Muscle of leg (tissue), 11 donors: ENCODE data around the gene FCMR. TPM values are rescaled to one million over a fixed set of nuclear protein-coding genes. Genes with fewer than 3 reads are reported as not detected.

Experiments
- DNase-seq: peaks from one replicate; pipeline ENCODE4 v3.0.0; 2013
- H3K27ac ChIP-seq: one replicate; pipeline ENCODE4 v1.5.1; 2013; ENCODE audit warnings: mild to moderate bottlenecking, low read length, control low read depth
- H3K27me3 ChIP-seq: one replicate; pipeline ENCODE4 v1.6.1; 2013; ENCODE audit warnings: low read length; ENCODE audit not compliant: control insufficient read depth, insufficient read depth
- H3K36me3 ChIP-seq: one replicate; pipeline ENCODE4 v1.6.1; 2013; ENCODE audit warnings: low read length; ENCODE audit not compliant: control insufficient read depth, insufficient read depth
- H3K4me1 ChIP-seq: one replicate; pipeline ENCODE4 v1.6.1; 2013; ENCODE audit warnings: low read length; ENCODE audit not compliant: control insufficient read depth, insufficient read depth
- H3K4me3 ChIP-seq: one replicate; pipeline ENCODE4 v1.5.1; 2013; ENCODE audit warnings: low read length, control low read depth
- H3K9me3 ChIP-seq: replicated peaks from 2 replicates; pipeline ENCODE4 v1.6.1; 2013; ENCODE audit warnings: low read depth, low read length; ENCODE audit not compliant: control insufficient read depth
- WGBS: methylation state at CpG from one replicate; pipeline ENCODE4 v1.1.5; 2013; ENCODE audit warnings: missing lambda C conversion rate; ENCODE audit not compliant: insufficient coverage; 5-methylcytosine and 5-hydroxymethylcytosine counted together
- polyA plus RNA-seq, 8 donors: library from polyadenylated mRNA; unstranded; fragments of 120-200 nt; gene quantifications; one replicate each; pipeline versions ENCODE4 v1.2.1 to v1.2.3, GENCODE V29; 2013; ENCODE audit warnings: inconsistent platforms in 1 of 8, low replicate concordance in 1 of 8; ENCODE audit not compliant: insufficient read length in 8 of 8, insufficient read depth in 1 of 8
- total RNA-seq: library from RNA; stranded (reverse); fragments of 120-200 nt; gene quantifications from one replicate; pipeline ENCODE4 v1.2.4, GENCODE V29; 2013

Gene FCMR
- total and polyA plus RNA-seq, 9 donors, result 0.58 to 2.2 (median 1.4) TPM

GRCh38 chr1:206892351-206892984 is 29.3 kb downstream of the FCMR start:
- H3K4me3 ChIP-seq, result no peak overlapping the region
- no peaks in the 10 kb centered on the region for H3K36me3 ChIP-seq
- no peaks in the 10 kb centered on the region for H3K9me3 ChIP-seq
- peaks cover 8% of the 10 kb centered on the region for H3K27me3 ChIP-seq
- H3K4me1 ChIP-seq, result no peaks in the 10 kb centered on the region
- WGBS, result no CpG with 5 or more reads among the region's 3 CpGs
- no peak overlapping the region for H3K27ac ChIP-seq
- no peak for DNase-seq

- no CpG with 5 or more reads among the region's 1 CpG for WGBS
- Histone ChIP-seq H3K4me3 (no peak overlapping the region), H3K27ac (no peak overlapping the region), H3K9me3 (no peaks in the 10 kb centered on the region), H3K36me3 (no peaks in the 10 kb centered on the region), H3K4me1 (no peaks in the 10 kb centered on the region), H3K27me3 (peaks cover 6% of the 10 kb centered on the region)
- DNase-seq, result no peak
Observed at GRCh38 chr1:206891412-206891811, 30.3 kb downstream of the FCMR start.

- no peaks in the 10 kb centered on the region for H3K36me3 ChIP-seq
- no peak overlapping the region for H3K27ac ChIP-seq
- H3K4me3 ChIP-seq, result no peak overlapping the region
- H3K4me1 ChIP-seq, result no peaks in the 10 kb centered on the region
- peaks cover 7% of the 10 kb centered on the region for H3K27me3 ChIP-seq
- DNase-seq, result peak; percentile 26
- WGBS, result 88% methylated on average over 10 of the region's 15 CpGs
- no peaks in the 10 kb centered on the region for H3K9me3 ChIP-seq
Observed at GRCh38 chr1:206890125-206891060, 31.3 kb downstream of the FCMR start.

GRCh38 chr1:206887701-206888100 is 34.0 kb downstream of the FCMR start:
- no peak overlapping the region for H3K4me3 ChIP-seq
- no peak overlapping the region for H3K27ac ChIP-seq
- H3K27me3 ChIP-seq, result peaks cover 7% of the 10 kb centered on the region
- no peaks in the 10 kb centered on the region for H3K9me3 ChIP-seq
- H3K36me3 ChIP-seq, result no peaks in the 10 kb centered on the region
- 75% methylated on average over 1 of the region's 4 CpGs for WGBS
- DNase-seq, result no peak
- H3K4me1 ChIP-seq, result no peaks in the 10 kb centered on the region

GRCh38 chr1:206886831-206887230 is 34.9 kb downstream of the FCMR start:
- no peak for DNase-seq
- H3K27me3 ChIP-seq, result peaks cover 6% of the 10 kb centered on the region
- no peak overlapping the region for H3K27ac ChIP-seq
- no peaks in the 10 kb centered on the region for H3K9me3 ChIP-seq
- H3K4me1 ChIP-seq, result no peaks in the 10 kb centered on the region
- no peak overlapping the region for H3K4me3 ChIP-seq
- no CpG with 5 or more reads among the region's 1 CpG for WGBS
- H3K36me3 ChIP-seq, result no peaks in the 10 kb centered on the region

GRCh38 chr1:206885341-206886060 is 36.2 kb downstream of the FCMR start:
- DNase-seq, result no peak
- no peaks in the 10 kb centered on the region for H3K36me3 ChIP-seq
- H3K27ac ChIP-seq, result no peak overlapping the region
- WGBS, result no CpG with 5 or more reads among the region's 3 CpGs
- no peaks in the 10 kb centered on the region for H3K4me1 ChIP-seq
- H3K4me3 ChIP-seq, result no peak overlapping the region
- peaks cover 2% of the 10 kb centered on the region for H3K27me3 ChIP-seq
- H3K9me3 ChIP-seq, result no peaks in the 10 kb centered on the region

GRCh38 chr1:206883876-206884275 is 37.9 kb downstream of the FCMR start:
- Histone ChIP-seq H3K27me3 (peaks cover 2% of the 10 kb centered on the region), H3K27ac (no peak overlapping the region), H3K36me3 (no peaks in the 10 kb centered on the region), H3K4me3 (no peak overlapping the region), H3K4me1 (no peaks in the 10 kb centered on the region), H3K9me3 (no peaks in the 10 kb centered on the region)
- no peak for DNase-seq
- no CpG with 5 or more reads among the region's 2 CpGs for WGBS

GRCh38 chr1:206883160-206883559 is 38.6 kb downstream of the FCMR start:
- peaks cover 6% of the 10 kb centered on the region for H3K9me3 ChIP-seq
- no CpG with 5 or more reads among the region's 1 CpG for WGBS
- no peak for DNase-seq
- H3K4me3 ChIP-seq, result no peak overlapping the region
- no peaks in the 10 kb centered on the region for H3K4me1 ChIP-seq
- no peak overlapping the region for H3K27ac ChIP-seq
- H3K27me3 ChIP-seq, result peaks cover 2% of the 10 kb centered on the region
- H3K36me3 ChIP-seq, result no peaks in the 10 kb centered on the region

GRCh38 chr1:206882555-206882954 is 39.2 kb downstream of the FCMR start:
- Histone ChIP-seq H3K27ac (no peak overlapping the region), H3K36me3 (no peaks in the 10 kb centered on the region), H3K4me1 (no peaks in the 10 kb centered on the region), H3K27me3 (peaks cover 2% of the 10 kb centered on the region), H3K4me3 (no peak overlapping the region), H3K9me3 (peaks cover 6% of the 10 kb centered on the region)
- DNase-seq, result no peak
- WGBS, result no CpG with 5 or more reads among the region's 3 CpGs

- no peak for DNase-seq
- Histone ChIP-seq H3K36me3 (no peaks in the 10 kb centered on the region), H3K27ac (no peak overlapping the region), H3K4me3 (no peak overlapping the region), H3K9me3 (peaks cover 6% of the 10 kb centered on the region), H3K4me1 (no peaks in the 10 kb centered on the region), H3K27me3 (no peaks in the 10 kb centered on the region)
- WGBS, result 86% methylated on average over 2 of the region's 3 CpGs
Observed at GRCh38 chr1:206880314-206880713, 41.4 kb downstream of the FCMR start.
